Neuronal stem cell (in vitro differentiated cells): ENCODE data around the gene CFAP54.
A peak's percentile ranks its signal among the peaks of the same experiment; 100 is the strongest.

Source experiments
- DNase-seq: peaks from one replicate; pipeline ENCODE4 v3.0.0-alpha.2; 2013; ENCODE audit warnings: low spot score
- H2AFZ ChIP-seq: one replicate; pipeline ENCODE4 v1.6.1; 2013; ENCODE audit warnings: mild to moderate bottlenecking, low read length, inconsistent platforms
- H2AK5ac ChIP-seq: 2 replicates; pipeline ENCODE4 v1.6.1; 2013; ENCODE audit warnings: low read depth, mild to moderate bottlenecking, inconsistent platforms, low read length, moderate library complexity, mixed read lengths
- H2BK120ac ChIP-seq: 2 replicates; pipeline ENCODE4 v1.6.1; 2013; ENCODE audit warnings: low read depth, mild to moderate bottlenecking, inconsistent platforms, low read length, moderate library complexity, mixed read lengths
- H2BK12ac ChIP-seq: one replicate; pipeline ENCODE4 v1.6.1; 2013; ENCODE audit warnings: low read length, inconsistent platforms
- H2BK15ac ChIP-seq: 2 replicates; pipeline ENCODE4 v1.6.1; 2013; ENCODE audit warnings: mild to moderate bottlenecking, low read length, inconsistent platforms, mixed read lengths
- H2BK5ac ChIP-seq: one replicate; pipeline ENCODE4 v1.6.1; 2013; ENCODE audit warnings: inconsistent platforms, mild to moderate bottlenecking, low read length, moderate library complexity
- H3K14ac ChIP-seq: one replicate; pipeline ENCODE4 v1.6.1; 2013; ENCODE audit warnings: low read length, inconsistent platforms
- H3K18ac ChIP-seq: 2 replicates; pipeline ENCODE4 v1.6.1; 2013; ENCODE audit warnings: low read length, inconsistent platforms
- H3K23ac ChIP-seq: 2 replicates; pipeline ENCODE4 v1.6.1; 2013; ENCODE audit warnings: low read depth, mild to moderate bottlenecking, mixed read lengths, low read length, inconsistent platforms; ENCODE audit not compliant: poor library complexity
- H3K27ac ChIP-seq: replicated peaks from 3 replicates; pipeline ENCODE4 v1.5.1; 2013; ENCODE audit warnings: low read length, inconsistent platforms
- H3K27me3 ChIP-seq, 3 experiments: 2 replicates each; pipeline ENCODE4 v1.6.1; 2013; ENCODE audit warnings: low read length in 3 of 3, mild to moderate bottlenecking in 2 of 3, inconsistent platforms in 1 of 3, low read depth in 1 of 3, mixed read lengths in 1 of 3, moderate library complexity in 1 of 3; ENCODE audit not compliant: control insufficient read depth in 3 of 3, insufficient read depth in 3 of 3
- H3K36me3 ChIP-seq, 2 donors: replicated peaks in 1 of 2; 2 replicates each; pipeline ENCODE4 v1.6.1; 2013; ENCODE audit warnings: low read length in 2 of 2; ENCODE audit not compliant: control insufficient read depth in 2 of 2, insufficient read depth in 2 of 2
- H3K4ac ChIP-seq: 2 replicates; pipeline ENCODE4 v1.6.1; 2013; ENCODE audit warnings: inconsistent platforms, mild to moderate bottlenecking, low read length, moderate library complexity
- H3K4me1 ChIP-seq, 2 donors: 1 replicate in 1 of 2; 2 replicates in 1 of 2; pipeline ENCODE4 v1.6.1; 2013; ENCODE audit warnings: low read length in 2 of 2, low read depth in 1 of 2; ENCODE audit not compliant: control insufficient read depth in 2 of 2, insufficient read depth in 1 of 2
- H3K4me2 ChIP-seq: one replicate; pipeline ENCODE4 v1.6.1; 2013; ENCODE audit warnings: mild to moderate bottlenecking, low read length, inconsistent platforms; ENCODE audit not compliant: insufficient read depth, poor library complexity, severe bottlenecking
- H3K4me3 ChIP-seq, 2 donors: 2 replicates each; pipeline ENCODE4 v1.5.1; 2013; ENCODE audit warnings: low read length in 2 of 2, mild to moderate bottlenecking in 2 of 2, inconsistent platforms in 1 of 2, moderate library complexity in 1 of 2
- H3K79me1 ChIP-seq: one replicate; pipeline ENCODE4 v1.6.1; 2013; ENCODE audit warnings: low read depth, mild to moderate bottlenecking, inconsistent platforms, low read length, moderate library complexity
- H3K9ac ChIP-seq: one replicate; pipeline ENCODE4 v1.6.1; 2013; ENCODE audit warnings: mild to moderate bottlenecking, low read depth, low read length, inconsistent platforms; ENCODE audit not compliant: poor library complexity
- H3K9me3 ChIP-seq, 2 donors: replicated peaks in 1 of 2; 2 replicates each; pipeline versions ENCODE3 to v1.6.1; 2013; ENCODE audit warnings: low read length in 2 of 2, mild to moderate bottlenecking in 2 of 2, inconsistent platforms in 1 of 2, low read depth in 1 of 2, mixed read lengths in 1 of 2, moderate library complexity in 1 of 2; ENCODE audit not compliant: control insufficient read depth in 2 of 2, insufficient read depth in 1 of 2
- H4K8ac ChIP-seq: one replicate; pipeline ENCODE4 v1.6.1; 2013; ENCODE audit warnings: low read depth, mild to moderate bottlenecking, inconsistent platforms, low read length, moderate library complexity
- H4K91ac ChIP-seq: one replicate; pipeline ENCODE4 v1.6.1; 2013; ENCODE audit warnings: low read length, low read depth, mild to moderate bottlenecking, inconsistent platforms; ENCODE audit not compliant: poor library complexity
- WGBS, 2 donors: extraction: QIAGEN DNeasy Blood & Tissue Kit; methylation state at CpG; one replicate each; pipeline ENCODE4 v1.1.7; 2013; ENCODE audit warnings: missing lambda C conversion rate in 2 of 2, mixed read lengths in 1 of 2; ENCODE audit not compliant: insufficient read length in 2 of 2, insufficient replicate concordance in 1 of 2; ENCODE audit errors: extremely low coverage in 2 of 2; 5-methylcytosine and 5-hydroxymethylcytosine counted together

Gene CFAP54

GRCh38 chr12:96749999-96750398 is 260.6 kb downstream of the CFAP54 start:
- no peak overlapping the region for H4K91ac ChIP-seq
- WGBS, 2 donors: no CpG with 5 or more reads among the region's 1 CpG
- H3K4me1 ChIP-seq: peaks cover 0 to 4% of the 10 kb centered on the region in 2 donors
- DNase-seq: peak; percentile 18
- H3K27me3 ChIP-seq: no peaks in the 10 kb centered on the region
- no peak overlapping the region for H3K9ac ChIP-seq
- H3K4ac ChIP-seq: no peak overlapping the region
- no peak overlapping the region for H2BK12ac ChIP-seq
- H3K18ac ChIP-seq: peak overlapping the region; percentile 33
- H3K4me2 ChIP-seq: peak overlapping the region; percentile 38
- H3K9me3 ChIP-seq: no peaks in the 10 kb centered on the region
- H2BK120ac ChIP-seq: no peak overlapping the region
- H2BK5ac ChIP-seq: no peak overlapping the region
- no peak overlapping the region for H3K27ac ChIP-seq
- no peak overlapping the region for H2AFZ ChIP-seq
- H3K79me1 ChIP-seq: no peaks in the 10 kb centered on the region
- no peak overlapping the region for H3K23ac ChIP-seq
- no peak overlapping the region for H4K8ac ChIP-seq
- no peak overlapping the region for H3K14ac ChIP-seq
- H2AK5ac ChIP-seq: no peak overlapping the region
- H3K36me3 ChIP-seq: no peaks in the 10 kb centered on the region
- H2BK15ac ChIP-seq: no peak overlapping the region
- no peak overlapping the region for H3K4me3 ChIP-seq

GRCh38 chr12:96751626-96752025 is 262.2 kb downstream of the CFAP54 start:
- H3K23ac ChIP-seq: no peak overlapping the region
- H3K4me3 ChIP-seq: no peak overlapping the region
- H4K91ac ChIP-seq: no peak overlapping the region
- H3K9ac ChIP-seq: no peak overlapping the region
- H4K8ac ChIP-seq: no peak overlapping the region
- H2AK5ac ChIP-seq: no peak overlapping the region
- peaks cover 0 to 2% of the 10 kb centered on the region in 2 donors for H3K4me1 ChIP-seq
- H3K27ac ChIP-seq: no peak overlapping the region
- H3K18ac ChIP-seq: no peak overlapping the region
- no peak overlapping the region for H2BK12ac ChIP-seq
- H3K36me3 ChIP-seq: no peaks in the 10 kb centered on the region
- no peak overlapping the region for H3K4me2 ChIP-seq
- no peaks in the 10 kb centered on the region for H3K79me1 ChIP-seq
- no peaks in the 10 kb centered on the region for H3K27me3 ChIP-seq
- H3K4ac ChIP-seq: no peak overlapping the region
- no peak overlapping the region for H2AFZ ChIP-seq
- WGBS, 2 donors: no CpG with 5 or more reads among the region's 4 CpGs
- no peak for DNase-seq
- H2BK120ac ChIP-seq: no peak overlapping the region
- no peaks in the 10 kb centered on the region for H3K9me3 ChIP-seq
- no peak overlapping the region for H2BK5ac ChIP-seq
- no peak overlapping the region for H2BK15ac ChIP-seq
- H3K14ac ChIP-seq: no peak overlapping the region

- WGBS, 2 donors: no CpG with 5 or more reads among the region's 2 CpGs
- Histone ChIP-seq H3K4me3 (no peak overlapping the region), H3K4me1 (peaks cover 0 to 2% of the 10 kb centered on the region in 2 donors), H2BK5ac (no peak overlapping the region), H3K23ac (no peak overlapping the region), H4K8ac (no peak overlapping the region), H3K27ac (no peak overlapping the region), H3K9me3 (no peaks in the 10 kb centered on the region), H3K36me3 (no peaks in the 10 kb centered on the region), H3K79me1 (no peaks in the 10 kb centered on the region), H3K4ac (no peak overlapping the region), H4K91ac (no peak overlapping the region), H3K9ac (no peak overlapping the region), H3K14ac (no peak overlapping the region), H2AFZ (no peak overlapping the region), H3K4me2 (no peak overlapping the region), H2AK5ac (no peak overlapping the region), H3K18ac (no peak overlapping the region), H2BK15ac (no peak overlapping the region), H2BK120ac (no peak overlapping the region), H2BK12ac (no peak overlapping the region), H3K27me3 (no peaks in the 10 kb centered on the region)
- DNase-seq: no peak
Measured at GRCh38 chr12:96752211-96752610, 262.8 kb downstream of the CFAP54 start.

GRCh38 chr12:96766232-96766631 is 276.9 kb downstream of the CFAP54 start:
- no CpG with 5 or more reads among the region's 3 CpGs for WGBS, 2 donors
- Histone ChIP-seq H3K36me3 (no peaks in the 10 kb centered on the region), H4K8ac (no peak overlapping the region), H3K4me2 (no peak overlapping the region), H3K4me3 (no peak overlapping the region), H3K4me1 (no peaks in the 10 kb centered on the region), H3K27ac (no peak overlapping the region), H2BK5ac (no peak overlapping the region), H2BK120ac (no peak overlapping the region), H3K9ac (no peak overlapping the region), H3K27me3 (no peaks in the 10 kb centered on the region), H2BK12ac (no peak overlapping the region), H3K14ac (no peak overlapping the region), H3K18ac (no peak overlapping the region), H3K4ac (no peak overlapping the region), H4K91ac (no peak overlapping the region), H3K9me3 (no peaks in the 10 kb centered on the region), H2AFZ (no peak overlapping the region), H3K79me1 (no peaks in the 10 kb centered on the region), H2BK15ac (no peak overlapping the region), H2AK5ac (no peak overlapping the region), H3K23ac (no peak overlapping the region)
- DNase-seq: no peak
